HEK293T (cell line): Measurements from ENCODE around the gene LILRA5.

Source experiments
- ARNT ChIP-seq: fragments of 450-650 bp; IDR thresholded peaks from 2 replicates; pipeline ENCODE4 v1.6.1; 2017; ENCODE audit warnings: mild to moderate bottlenecking
- BHLHE40 ChIP-seq: fragments of 450-650 bp; IDR thresholded peaks from 2 replicates; pipeline ENCODE4 v1.6.1; 2016; ENCODE audit warnings: mild to moderate bottlenecking, moderate library complexity, borderline replicate concordance
- ELF4 ChIP-seq: fragments of 450-650 bp; IDR thresholded peaks from 2 replicates; pipeline ENCODE4 v1.6.1; 2017; ENCODE audit warnings: antibody characterized with exemption
- FOXA1 ChIP-seq: fragments of 450-650 bp; IDR thresholded peaks from 2 replicates; pipeline ENCODE4 v1.6.1; 2016; ENCODE audit warnings: mild to moderate bottlenecking
- FOXK2 ChIP-seq: fragments of 450-650 bp; IDR thresholded peaks from 2 replicates; pipeline ENCODE4 v1.6.1; 2016; ENCODE audit warnings: mild to moderate bottlenecking
- HDGF ChIP-seq: fragments of 450-650 bp; IDR thresholded peaks from 2 replicates; pipeline ENCODE4 v1.6.1; 2017; ENCODE audit warnings: antibody characterized with exemption, borderline replicate concordance
- NFRKB ChIP-seq: fragments of 450-650 bp; IDR thresholded peaks from 2 replicates; pipeline ENCODE4 v1.6.1; 2016; ENCODE audit warnings: mild to moderate bottlenecking, moderate library complexity
- PKNOX1 ChIP-seq: fragments of 450-650 bp; IDR thresholded peaks from 2 replicates; pipeline ENCODE4 v1.6.1; 2016
- SP1 ChIP-seq: fragments of 450-650 bp; IDR thresholded peaks from 2 replicates; pipeline ENCODE4 v1.6.1; 2017
- SUZ12 ChIP-seq: fragments of 450-650 bp; IDR thresholded peaks from 2 replicates; pipeline ENCODE4 v1.6.1; 2016; ENCODE audit warnings: mild to moderate bottlenecking

DNA sequence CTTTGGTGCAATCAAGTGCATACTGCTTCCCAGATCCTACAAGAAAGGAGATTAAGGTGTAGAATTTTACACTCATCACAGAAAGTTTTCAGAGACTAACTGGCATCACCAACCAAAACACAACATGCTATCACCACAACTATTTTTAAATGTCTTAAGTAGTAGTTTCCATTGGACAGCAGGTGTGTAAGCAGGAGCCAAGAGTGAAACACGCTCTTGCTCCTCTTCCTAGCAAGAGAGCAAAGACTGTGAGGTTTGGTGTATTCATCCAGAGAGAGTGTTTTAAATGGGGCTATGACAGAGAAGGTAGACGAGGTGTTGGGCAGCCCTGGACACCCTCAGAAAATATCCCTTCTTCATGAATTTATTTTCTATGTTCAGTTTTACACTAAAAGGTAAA lies 38.5 kb upstream of the LILRA5 start:
- TF ChIP-seq BHLHE40 (no peak), SP1 (no peak), HDGF (no peak), FOXA1 (no peak), FOXK2 (no peak), NFRKB (no peak), SUZ12 (no peak), PKNOX1 (no peak), ARNT (no peak), ELF4 (no peak)
